ENCODE data around the gene NDOR1.
A peak's percentile ranks its signal among the peaks of the same experiment; 100 is the strongest.

NDOR1 gene

GRCh38 chr9:137195525-137196220, 9.8 kb upstream of the NDOR1 start:
- DNase-seq = no peak

DNA sequence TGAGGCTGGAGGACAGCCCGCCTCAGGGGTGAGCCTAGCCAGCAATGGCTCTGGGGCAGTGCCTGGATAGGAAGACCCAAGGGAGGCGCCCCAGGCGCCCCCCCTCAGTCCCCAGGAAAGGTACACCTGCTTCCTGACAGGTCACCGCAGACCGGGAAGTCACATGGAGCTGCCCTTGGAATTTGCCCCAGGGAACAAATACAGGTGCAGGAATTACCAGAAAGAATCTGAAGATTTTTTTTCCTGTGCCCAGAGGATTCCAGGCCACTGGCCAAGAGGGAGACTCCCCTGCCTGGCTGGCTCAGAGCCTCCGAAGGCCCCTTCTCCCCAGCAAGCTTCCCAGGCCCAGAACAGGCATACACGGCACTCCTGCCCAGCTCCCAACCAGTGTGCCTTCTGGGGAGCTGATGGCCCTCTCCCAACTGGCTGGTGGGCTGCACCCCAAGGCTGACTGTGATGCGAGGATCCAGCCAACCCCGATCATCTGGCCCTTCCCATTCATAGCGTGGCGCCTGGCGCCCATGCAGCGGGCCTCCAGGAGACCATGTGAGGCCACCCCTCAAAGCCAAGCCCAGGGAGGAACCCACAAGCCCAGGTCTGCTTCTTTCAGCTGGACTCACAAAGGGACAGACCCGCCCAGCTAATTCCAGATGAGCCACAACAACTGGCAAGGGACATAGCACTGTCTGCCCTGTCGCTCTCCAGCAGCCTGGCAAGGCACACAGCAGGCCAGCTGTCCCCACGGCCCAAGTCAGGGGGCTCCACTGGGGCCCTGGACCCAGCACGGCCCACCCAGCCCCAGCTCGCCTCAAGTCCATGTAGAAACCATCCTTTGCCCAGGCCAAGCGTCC, 7.2 kb upstream of the NDOR1 start:
- DNase-seq = peak in 4 of 51 donors; percentile 25 to 46 (median 38)

DNA sequence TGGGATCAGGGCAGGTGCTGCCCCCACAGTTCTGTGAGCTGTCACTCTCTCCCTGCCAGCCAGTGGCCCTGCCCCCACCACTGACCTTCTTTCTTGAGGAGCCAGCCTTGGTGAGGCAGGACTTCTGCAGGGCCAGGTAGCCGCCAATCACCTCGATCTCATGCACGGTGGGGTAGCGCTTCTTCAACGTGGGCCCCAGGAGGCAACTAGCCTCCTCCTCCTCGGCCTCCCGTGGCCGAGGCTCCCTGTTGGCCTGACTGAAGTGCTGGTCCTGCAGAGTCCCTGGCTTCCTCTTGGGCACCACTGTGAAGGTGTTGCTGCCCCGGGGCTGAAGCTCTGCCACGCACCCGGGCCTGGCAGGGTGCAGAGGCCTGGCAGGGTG, 6.6 kb upstream of the NDOR1 start:
- peak in 2 of 51 donors; percentile 30 to 40 for DNase-seq

DNA sequence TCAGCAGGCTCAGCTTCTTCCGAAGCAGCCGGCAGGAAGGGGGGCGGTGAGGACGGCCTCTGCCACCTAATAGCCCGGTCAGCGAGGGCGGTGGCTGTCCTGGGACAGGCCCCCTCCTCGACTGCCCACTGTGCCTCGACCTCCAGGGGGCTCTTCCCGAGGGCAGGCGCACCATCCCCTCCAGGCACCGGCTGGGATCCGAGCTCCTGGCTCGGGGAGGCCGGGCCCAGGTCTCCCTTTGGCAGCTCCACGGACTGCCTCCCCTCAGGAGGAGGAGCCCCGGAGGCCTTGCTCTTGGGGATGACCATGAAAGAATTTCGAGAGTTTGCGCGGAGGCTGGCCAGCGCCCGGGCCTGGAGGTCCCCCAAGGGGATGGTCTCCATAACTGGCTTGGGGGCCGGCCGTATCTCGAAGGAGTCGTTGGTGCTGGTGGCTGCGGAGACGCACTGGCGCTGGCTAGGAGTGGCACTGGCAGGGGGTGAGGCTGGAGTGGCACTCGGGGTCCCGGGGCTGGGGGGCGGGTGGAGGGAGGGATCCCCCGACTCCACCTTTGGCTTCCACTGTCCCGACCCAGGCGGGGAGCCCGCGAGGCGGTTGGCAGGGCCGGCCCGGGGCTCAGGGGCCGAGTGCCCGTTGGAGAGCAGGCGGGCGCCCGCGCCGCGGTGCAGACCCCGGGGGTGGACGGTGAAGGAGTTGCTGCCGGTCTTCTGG, 5.9 kb upstream of the NDOR1 start:
- DNase-seq = peak in 1 of 51 donors; percentile 13

DNA sequence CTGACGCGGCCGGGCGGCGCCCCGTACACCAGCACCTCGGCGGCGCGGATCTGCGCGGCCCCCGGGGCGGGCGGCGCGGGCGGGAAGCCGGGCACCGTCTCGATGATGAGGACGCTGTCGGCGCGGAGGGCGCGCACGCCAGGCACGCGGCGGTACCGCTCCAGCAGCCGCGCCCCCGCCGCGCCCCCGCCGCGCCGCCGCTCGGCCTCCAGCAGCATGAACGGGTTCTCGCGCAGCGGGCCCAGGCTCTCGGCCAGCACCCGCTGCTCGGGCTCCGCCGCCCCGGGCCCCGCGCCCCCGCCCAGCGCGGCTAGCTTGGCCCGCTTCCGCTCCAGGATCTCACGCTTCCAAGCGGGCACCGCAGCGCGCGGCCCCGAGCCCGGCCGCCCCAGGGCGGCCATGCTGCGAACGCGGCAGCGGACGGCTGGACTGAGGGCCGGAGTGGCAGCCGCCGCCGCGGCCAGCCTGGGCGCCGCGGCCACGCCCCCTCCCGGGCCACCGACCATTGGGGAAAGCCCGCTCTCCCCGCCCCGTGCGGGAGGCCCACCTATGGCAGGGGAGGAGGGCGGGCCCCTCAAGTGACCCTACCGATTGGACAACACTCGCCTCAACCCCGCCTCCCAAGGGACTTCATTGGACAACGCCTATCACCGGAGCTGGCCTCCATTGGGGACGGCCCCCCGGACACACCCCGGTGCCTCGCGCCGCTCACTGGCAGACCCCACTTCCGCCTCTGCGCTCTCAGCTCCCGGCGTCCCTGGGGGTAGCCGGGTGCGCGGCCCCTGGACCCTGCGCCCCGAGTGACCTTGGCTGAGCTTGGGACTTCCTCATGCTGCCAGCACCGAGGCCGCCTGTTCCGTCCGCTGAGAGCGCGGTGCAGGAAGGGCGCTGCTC, 4.9 kb upstream of the NDOR1 start, which contains the start of gene TPRN:
TSS of gene TPRN (minus strand) at position 431 of the 894 bp plus-strand sequence. CDS start at position 401, 30 bp downstream.
- DNase-seq = peak; percentile 51 to 100 (median 97)

DNA sequence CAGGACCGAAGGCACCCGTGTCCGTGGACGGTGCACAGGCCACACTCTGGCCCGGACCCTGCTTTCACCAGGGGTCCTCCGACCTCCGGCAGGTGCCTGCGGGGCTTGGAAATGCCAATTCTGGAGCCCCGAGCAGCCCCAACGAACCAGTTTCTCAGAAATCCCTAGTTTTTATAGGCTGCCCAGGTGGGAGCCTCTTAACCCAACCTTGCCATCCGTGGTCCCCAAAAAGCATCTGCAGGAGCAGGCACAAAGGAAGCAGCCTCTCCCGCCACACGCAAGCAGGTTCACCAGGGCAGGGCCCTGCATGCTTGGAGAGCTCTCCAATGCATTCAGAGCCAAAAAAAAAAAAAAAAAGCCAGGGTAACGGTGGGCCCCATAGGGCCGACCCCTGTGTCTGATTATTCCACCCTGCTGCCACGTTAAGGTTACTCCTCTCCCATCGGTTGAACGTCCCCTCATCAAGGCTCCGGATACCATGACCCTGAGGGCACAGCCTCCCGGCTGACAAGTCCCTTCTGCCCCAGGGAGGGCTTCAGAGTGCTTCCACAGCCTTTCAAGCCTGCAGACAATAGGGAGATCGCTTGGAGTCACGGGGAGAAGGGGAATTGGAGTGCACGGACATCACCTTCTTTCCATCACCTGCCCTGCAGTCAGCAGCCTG, 4.2 kb upstream of the NDOR1 start:
- no peak for DNase-seq

DNA sequence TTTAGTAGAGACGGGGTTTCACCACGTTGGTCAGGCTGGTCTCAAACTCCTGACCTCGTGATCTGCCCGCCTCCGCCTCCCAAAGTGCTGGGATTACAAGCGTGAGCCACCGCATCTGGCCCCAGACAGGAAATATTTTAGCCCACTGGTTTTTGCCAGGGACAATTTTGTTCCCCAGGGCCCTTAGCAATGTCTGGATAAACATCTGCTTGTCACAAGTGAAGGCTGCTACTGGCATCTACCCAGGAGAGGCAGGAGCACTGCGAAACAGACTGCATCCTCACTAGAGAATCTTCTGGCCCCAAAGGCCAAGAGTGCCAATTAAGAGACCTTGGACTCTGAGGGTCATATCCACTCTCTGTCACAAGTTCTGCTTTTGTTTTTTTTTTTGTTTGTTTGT, 2.5 kb upstream of the NDOR1 start:
- DNase-seq = no peak

DNA sequence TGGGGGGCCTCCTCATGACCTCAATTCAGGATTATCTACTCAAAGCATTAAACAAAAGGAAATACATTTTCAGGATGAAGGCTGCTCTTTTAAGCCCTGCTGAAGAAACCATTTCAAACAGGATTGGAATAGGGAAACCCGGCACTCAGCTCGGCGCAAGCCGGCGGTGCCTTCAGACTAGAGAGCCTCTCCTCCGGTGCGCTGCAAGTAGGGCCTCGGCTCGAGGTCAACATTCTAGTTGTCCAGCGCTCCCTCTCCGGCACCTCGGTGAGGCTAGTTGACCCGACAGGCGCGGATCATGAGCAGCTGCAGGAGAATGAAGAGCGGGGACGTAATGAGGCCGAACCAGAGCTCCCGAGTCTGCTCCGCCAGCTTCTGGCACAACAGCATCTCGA, 772 bp upstream of the NDOR1 start:
- no peak for DNase-seq

- no peak for DNase-seq
These were observed 1.1 kb downstream of the NDOR1 start for GRCh38 chr9:137206602-137207001.

DNA sequence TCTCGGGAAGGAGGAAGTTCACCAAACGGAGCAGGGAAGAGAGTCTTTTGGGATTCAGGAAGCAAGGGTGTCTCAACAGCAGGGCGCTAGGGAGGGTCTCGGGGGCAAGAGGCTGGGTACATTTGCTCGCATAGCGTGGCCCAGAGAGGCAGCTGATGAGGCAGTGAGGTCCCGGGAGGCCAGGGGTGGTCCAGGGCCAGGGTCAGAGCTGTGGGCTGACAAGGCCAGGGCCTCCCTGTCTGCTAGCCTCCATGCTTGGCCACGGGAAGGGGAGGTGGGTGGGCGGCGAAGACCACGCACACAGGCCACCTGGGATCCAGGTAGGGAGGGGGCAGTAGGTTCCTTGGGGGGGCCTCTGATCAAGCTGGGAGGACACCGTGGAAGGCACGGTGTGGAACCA, 6.0 kb downstream of the NDOR1 start:
- DNase-seq = no peak

DNA sequence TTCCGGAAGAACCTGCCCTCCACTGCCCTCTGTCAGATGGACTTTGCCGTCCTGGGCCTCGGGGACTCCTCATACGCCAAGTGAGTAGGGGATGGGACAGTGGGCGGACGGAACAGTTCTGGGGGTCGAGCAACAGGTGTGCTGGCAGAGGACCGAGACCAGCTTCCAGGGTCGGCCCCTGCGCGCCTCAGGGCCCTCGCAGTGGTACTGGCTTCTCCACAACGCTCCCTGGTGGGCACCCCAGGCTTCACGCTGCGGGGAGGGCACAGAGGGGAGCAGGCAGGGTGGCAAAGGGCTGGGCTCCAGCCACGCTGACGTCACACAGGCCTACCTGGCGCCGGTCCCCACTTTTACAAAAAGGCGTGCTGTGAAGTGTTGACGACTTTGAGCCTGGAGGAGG, 7.0 kb downstream of the NDOR1 start:
- no peak for DNase-seq

DNA sequence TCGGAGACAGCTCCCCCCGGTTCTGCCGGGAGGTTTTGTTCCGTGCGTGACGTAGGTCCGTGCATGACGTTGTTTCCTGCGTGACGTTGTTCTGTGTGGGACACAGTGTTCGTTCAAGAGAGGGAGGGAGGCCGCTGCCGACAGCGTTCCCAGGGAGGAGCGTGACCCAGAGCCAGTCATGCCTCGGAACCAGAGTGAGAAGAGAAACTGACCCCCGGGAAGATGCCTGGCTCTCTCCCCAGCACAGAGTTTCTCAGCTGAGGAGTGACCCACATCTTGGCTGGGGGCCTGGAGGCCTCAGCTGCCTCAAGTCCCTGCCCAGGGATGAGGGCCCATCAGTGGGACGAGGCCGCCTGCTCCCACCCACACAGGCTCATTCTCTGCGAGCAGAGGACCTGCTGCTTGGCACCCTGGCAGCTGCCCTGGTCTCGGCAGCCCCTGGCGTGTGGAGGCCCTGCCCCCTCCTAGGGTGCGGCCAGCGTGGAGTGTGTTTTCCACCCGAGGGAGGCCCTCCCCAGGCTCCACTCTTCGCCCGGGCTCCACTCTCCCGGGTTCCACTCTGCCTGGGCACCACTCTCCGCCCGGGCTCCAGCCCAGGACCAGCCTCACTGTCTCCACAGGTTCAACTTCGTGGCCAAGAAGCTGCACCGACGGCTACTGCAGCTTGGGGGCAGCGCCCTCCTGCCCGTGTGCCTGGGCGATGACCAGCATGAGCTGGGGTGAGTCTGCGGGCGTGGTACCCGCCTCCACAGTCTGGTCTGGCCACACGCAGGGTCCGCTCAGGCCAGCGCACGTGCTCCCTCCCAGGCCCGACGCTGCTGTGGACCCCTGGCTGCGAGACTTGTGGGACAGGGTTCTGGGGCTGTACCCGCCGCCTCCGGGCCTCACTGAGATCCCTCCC, 7.9 kb downstream of the NDOR1 start:
- DNase-seq = peak in 9 of 51 donors; percentile 25 to 60 (median 46)

- DNase-seq = no peak
These were observed 9.1 kb downstream of the NDOR1 start for GRCh38 chr9:137214620-137215019.

DNA sequence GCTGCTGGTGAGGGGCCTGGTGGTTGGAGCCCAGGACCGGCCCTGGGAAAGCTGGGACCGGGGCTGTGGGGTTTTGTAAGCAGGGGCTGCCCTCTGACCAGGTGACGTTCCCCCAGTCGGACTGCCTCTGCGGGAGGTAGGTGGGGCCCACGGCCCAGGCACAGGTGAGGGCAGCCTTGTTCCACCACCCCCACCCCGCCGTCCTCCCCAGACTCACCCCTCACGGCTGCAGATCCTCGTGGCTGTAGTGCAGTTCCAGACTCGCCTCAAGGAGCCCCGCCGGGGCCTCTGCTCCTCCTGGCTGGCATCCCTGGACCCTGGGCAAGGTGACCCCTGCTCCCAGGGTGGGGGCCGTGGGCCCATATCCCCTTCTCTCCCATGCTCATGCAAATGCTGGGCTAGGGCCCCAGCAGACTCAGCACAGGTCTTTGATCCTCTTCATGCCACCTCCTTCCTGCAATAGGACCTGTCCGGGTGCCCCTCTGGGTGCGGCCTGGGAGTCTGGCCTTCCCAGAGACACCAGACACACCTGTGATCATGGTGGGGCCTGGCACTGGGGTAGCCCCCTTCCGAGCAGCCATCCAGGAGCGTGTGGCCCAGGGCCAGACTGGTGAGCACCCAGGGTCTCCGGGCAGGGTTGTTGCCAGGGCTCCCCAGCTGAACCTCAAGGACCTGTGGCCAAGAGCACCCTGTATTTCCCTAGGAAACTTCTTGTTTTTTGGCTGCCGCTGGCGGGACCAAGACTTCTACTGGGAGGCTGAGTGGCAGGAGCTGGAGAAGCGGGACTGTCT, 9.9 kb downstream of the NDOR1 start:
- DNase-seq = no peak

DNA sequence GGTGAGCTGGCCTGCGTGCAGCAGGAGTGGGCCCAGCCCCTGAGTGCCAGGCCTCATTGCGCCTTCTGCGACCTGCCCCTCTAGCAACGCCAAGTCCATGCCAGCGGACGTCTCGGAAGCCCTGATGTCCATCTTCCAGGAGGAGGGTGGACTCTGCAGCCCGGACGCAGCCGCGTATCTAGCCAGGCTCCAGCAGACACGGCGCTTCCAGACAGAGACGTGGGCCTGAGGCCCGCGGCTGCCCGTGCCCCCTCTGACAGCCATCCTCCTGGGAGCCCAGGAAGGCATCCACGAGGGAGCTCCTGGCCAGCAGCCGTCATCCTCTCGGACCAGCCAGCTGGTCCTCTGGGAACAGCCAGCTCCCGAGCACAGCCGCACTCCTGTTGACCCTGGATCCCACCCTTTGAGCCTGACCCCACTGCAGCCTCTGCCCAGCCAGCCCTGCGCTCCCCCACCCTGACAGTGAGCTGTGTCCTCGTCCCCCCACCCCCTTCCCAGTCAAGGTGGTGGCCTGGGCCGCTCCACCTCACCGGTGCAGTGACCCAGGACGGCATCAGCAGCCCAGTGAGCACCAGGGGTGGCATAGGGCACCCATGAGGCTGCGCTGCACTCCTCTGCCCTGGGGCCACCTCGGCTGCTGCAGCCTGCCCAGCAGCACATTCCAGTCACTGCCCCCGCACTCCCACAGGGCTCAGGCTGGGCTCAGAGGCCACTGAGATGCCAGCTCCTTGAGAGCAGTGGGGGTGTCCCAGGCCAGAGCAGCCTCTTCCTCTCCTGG, 10.9 kb downstream of the NDOR1 start:
- no peak for DNase-seq

- no peak for DNase-seq
These were observed 12.0 kb downstream of the NDOR1 start for GRCh38 chr9:137217276-137218211.
